Neural cell (in vitro differentiated cells): Measurements from ENCODE around the gene RAP1GAP2. TPM values are rescaled to one million over a fixed set of nuclear protein-coding genes. Genes with fewer than 3 reads are reported as not detected.

Experiments
- H2AFZ ChIP-seq: fragments of 200-600, 300-800 bp; sonication (generic), shearing (Covaris generic); 2 replicates; pipeline ENCODE4 v1.6.0; 2014; ENCODE audit warnings: low read depth, mild to moderate bottlenecking, antibody characterized with exemption, low read length, moderate library complexity
- H3F3A ChIP-seq: fragments of 200-600 bp; shearing (Covaris generic); 2 replicates; pipeline ENCODE4 v1.6.1; 2016; ENCODE audit warnings: mild to moderate bottlenecking, moderate library complexity, mixed read lengths, antibody characterized with exemption, low read length; ENCODE audit not compliant: insufficient read depth, poor library complexity, severe bottlenecking
- H3K27ac ChIP-seq: fragments of 200-600, 300-800 bp; sonication (generic), shearing (Covaris generic); 2 replicates; pipeline ENCODE4 v1.5.1; 2014; ENCODE audit warnings: mild to moderate bottlenecking, low read length, moderate library complexity
- H3K27me3 ChIP-seq: fragments of 300-800, 200-600 bp; sonication (generic), shearing (Covaris generic); 2 replicates; pipeline ENCODE4 v1.6.0; 2014; ENCODE audit warnings: mild to moderate bottlenecking, low read depth, low read length, moderate library complexity; ENCODE audit not compliant: insufficient read depth
- H3K36me3 ChIP-seq: fragments of 300-800, 200-600 bp; sonication (generic), shearing (Covaris generic); 2 replicates; pipeline ENCODE4 v1.5.1; 2014; ENCODE audit warnings: mild to moderate bottlenecking, antibody characterized with exemption, low read length, moderate library complexity; ENCODE audit not compliant: insufficient read depth
- H3K4me2 ChIP-seq: fragments of 300-800, 200-600 bp; sonication (generic), shearing (Covaris generic); 2 replicates; pipeline ENCODE4 v1.6.0; 2014; ENCODE audit warnings: mild to moderate bottlenecking, low read length
- H3K4me3 ChIP-seq: fragments of 300-800, 200-600 bp; sonication (generic), shearing (Covaris generic); 2 replicates; pipeline ENCODE4 v1.5.1; 2014; ENCODE audit warnings: mild to moderate bottlenecking, low read length, moderate library complexity
- H3K79me2 ChIP-seq: fragments of 200-600 bp; shearing (Covaris generic); replicated peaks from 2 replicates; pipeline ENCODE4 v1.6.0; 2014; ENCODE audit warnings: mild to moderate bottlenecking, low read length, moderate library complexity; ENCODE audit not compliant: insufficient read depth
- H3K9ac ChIP-seq: fragments of 300-800, 200-600 bp; sonication (generic), shearing (Covaris generic); 2 replicates; pipeline ENCODE4 v1.6.1; 2016; ENCODE audit warnings: mild to moderate bottlenecking, low read length, mixed read lengths
- H3K9me2 ChIP-seq: fragments of 200-600 bp; shearing (Covaris generic); 2 replicates; pipeline ENCODE4 v1.6.1; 2016; ENCODE audit warnings: mild to moderate bottlenecking, low read length, mixed read lengths; ENCODE audit not compliant: insufficient read depth
- H3K9me3 ChIP-seq: fragments of 200-600, 300-800 bp; sonication (generic), shearing (Covaris generic); 2 replicates; pipeline ENCODE4 v1.6.1; 2016; ENCODE audit warnings: mild to moderate bottlenecking, mixed run types, low read length, moderate library complexity, mixed read lengths
- H4K20me1 ChIP-seq: fragments of 200-600 bp; shearing (Covaris generic); 2 replicates; pipeline ENCODE4 v1.6.1; 2016; ENCODE audit warnings: mild to moderate bottlenecking, mixed run types; ENCODE audit not compliant: insufficient read depth
- CTCF ChIP-seq: fragments of 450-650 bp; IDR thresholded peaks from 2 replicates; pipeline ENCODE4 v1.5.1; 2014; ENCODE audit warnings: antibody characterized with exemption, mild to moderate bottlenecking, moderate library complexity; ENCODE audit not compliant: poor library complexity, severe bottlenecking
- EP300 ChIP-seq: fragments of 450-650 bp; conservative IDR thresholded peaks from 2 replicates; pipeline ENCODE4 v1.6.1; 2014; ENCODE audit warnings: antibody characterized with exemption, mild to moderate bottlenecking, moderate library complexity; ENCODE audit not compliant: poor library complexity, severe bottlenecking
- EZH2 ChIP-seq: fragments of 200-600, 300-800 bp; shearing (Covaris generic), sonication (generic); IDR thresholded peaks from 2 replicates; pipeline ENCODE4 v1.6.1; 2014; ENCODE audit warnings: antibody characterized with exemption, low read length, borderline replicate concordance, mild to moderate bottlenecking; ENCODE audit not compliant: insufficient read depth, poor library complexity, severe bottlenecking
- MXI1 ChIP-seq: fragments of 450-650 bp; conservative IDR thresholded peaks from 2 replicates; pipeline ENCODE4 v1.6.1; 2014; ENCODE audit warnings: antibody characterized with exemption, mild to moderate bottlenecking; ENCODE audit not compliant: poor library complexity, severe bottlenecking
- POLR2AphosphoS5 ChIP-seq: IDR thresholded peaks from 2 replicates; pipeline ENCODE4 v1.6.1; 2012
- RAD21 ChIP-seq: fragments of 450-650 bp; conservative IDR thresholded peaks from 2 replicates; pipeline ENCODE4 v1.6.1; 2014; ENCODE audit warnings: antibody characterized with exemption, mild to moderate bottlenecking, moderate library complexity
- REST ChIP-seq: IDR thresholded peaks from 2 replicates; pipeline ENCODE4 v1.6.1; 2012; ENCODE audit warnings: borderline replicate concordance
- SMC3 ChIP-seq: fragments of 450-650 bp; conservative IDR thresholded peaks from 2 replicates; pipeline ENCODE4 v1.6.1; 2014; ENCODE audit warnings: antibody characterized with exemption, mild to moderate bottlenecking, moderate library complexity; ENCODE audit not compliant: poor library complexity
- TAF1 ChIP-seq: IDR thresholded peaks from 2 replicates; pipeline ENCODE4 v1.6.1; 2012; ENCODE audit warnings: low read depth
- polyA plus RNA-seq: library from polyadenylated mRNA; depleted of rRNA; stranded (reverse); fragments of >200 nt; gene quantifications from 2 replicates; pipeline ENCODE4 v1.2.3, GENCODE V29; 2014

RAP1GAP2 gene
- polyA plus RNA-seq, 1 donor from 2014 or later = 14.8 TPM

- Histone ChIP-seq H3K79me2 (no peaks in the 10 kb centered on the region), H3K27me3 (no peaks in the 10 kb centered on the region), H3K9me2 (no peaks in the 10 kb centered on the region), H3K4me3 (no peak overlapping the region), H3K36me3 (no peaks in the 10 kb centered on the region), H3K9ac (no peak overlapping the region), H2AFZ (no peak overlapping the region), H3K4me2 (no peak overlapping the region), H4K20me1 (no peaks in the 10 kb centered on the region), H3F3A (no peaks in the 10 kb centered on the region), H3K27ac (no peak overlapping the region), H3K9me3 (no peaks in the 10 kb centered on the region)
- TF ChIP-seq SMC3 (no peak), CTCF (no peak), REST (no peak), EZH2 (no peak), POLR2AphosphoS5 (no peak), TAF1 (no peak), EP300 (no peak), MXI1 (no peak), RAD21 (no peak)
Measured at GRCh38 chr17:2898255-2898926, 102.2 kb downstream of the RAP1GAP2 start.

- no peaks in the 10 kb centered on the region for H3K27me3 ChIP-seq
- H4K20me1 ChIP-seq = no peaks in the 10 kb centered on the region
- H3K9me2 ChIP-seq = no peaks in the 10 kb centered on the region
- H3K79me2 ChIP-seq = no peaks in the 10 kb centered on the region
- no peak overlapping the region for H3K4me3 ChIP-seq
- H3K9me3 ChIP-seq = no peaks in the 10 kb centered on the region
- no peak overlapping the region for H3K27ac ChIP-seq
- no peak overlapping the region for H2AFZ ChIP-seq
- H3F3A ChIP-seq = no peaks in the 10 kb centered on the region
- H3K36me3 ChIP-seq = no peaks in the 10 kb centered on the region
- TF ChIP-seq MXI1 (no peak), REST (no peak), RAD21 (no peak), CTCF (no peak), EP300 (no peak), POLR2AphosphoS5 (no peak), EZH2 (no peak), SMC3 (no peak), TAF1 (no peak)
- H3K9ac ChIP-seq = no peak overlapping the region
- no peak overlapping the region for H3K4me2 ChIP-seq
Measured at GRCh38 chr17:2899906-2900305, 103.7 kb downstream of the RAP1GAP2 start.
